CD4-positive, alpha-beta T cell (primary cell): ENCODE measurements around the gene REV1. TPM values are rescaled to one million over a fixed set of nuclear protein-coding genes. Genes with fewer than 3 reads are reported as not detected.
"Not testable (repeated sequence)": the region's sequence is repeated elsewhere in the genome, so short reads cannot be mapped to it uniquely, and the experiment has no call there.

Experiments used
- ATAC-seq: fragments of 200-7000 bp; cut with Tn5 transposase; one replicate; pipeline ENCODE4 v1.10.0; 2022; ENCODE audit warnings: mild to moderate bottlenecking; ENCODE audit not compliant: poor library complexity
- CTCF ChIA-PET: fragments of 350-600 bp; sonication (Branson Sonifier 250); formaldehyde crosslinking; loops from one replicate; lab custom pipeline; 2021; ENCODE audit warnings: antibody characterized with exemption, inconsistent platforms; lab: Charles Lee
- POLR2A ChIA-PET: fragments of 350-600 bp; sonication (Branson Sonifier 250); formaldehyde crosslinking; loops from one replicate; lab custom pipeline; 2021; ENCODE audit warnings: antibody characterized with exemption, inconsistent platforms; lab: Charles Lee
- DNase-seq, 14 experiments: peaks; one replicate each; pipeline ENCODE4 v3.0.0-alpha.2; 2013 to 2020; ENCODE audit warnings: mixed read lengths in 2 of 14
- H3K27ac ChIP-seq, 2 donors: one replicate each; pipeline versions ENCODE4 v1.5.1 to v1.7.0; 2013; ENCODE audit warnings: low read length in 2 of 2, low read depth in 1 of 2, mild to moderate bottlenecking in 1 of 2
- H3K27me3 ChIP-seq, 2 experiments: 1 replicate in 1 of 2; 2 replicates in 1 of 2; pipeline versions ENCODE4 v1.6.1 to v1.7.0; 2013; ENCODE audit warnings: low read length in 2 of 2, control low read depth in 1 of 2, mild to moderate bottlenecking in 1 of 2, moderate library complexity in 1 of 2; ENCODE audit not compliant: insufficient read depth in 2 of 2, control insufficient read depth in 1 of 2
- H3K36me3 ChIP-seq: one replicate; pipeline ENCODE4 v1.6.1; 2013; ENCODE audit warnings: low read length, control low read depth; ENCODE audit not compliant: insufficient read depth
- H3K4me1 ChIP-seq: one replicate; pipeline ENCODE4 v1.6.1; 2013; ENCODE audit warnings: low read length, control low read depth; ENCODE audit not compliant: insufficient read depth
- H3K4me3 ChIP-seq: one replicate; pipeline ENCODE4 v1.5.1; 2013; ENCODE audit warnings: mild to moderate bottlenecking, low read length, moderate library complexity
- H3K9me3 ChIP-seq, 2 experiments: 1 replicate in 1 of 2; 2 replicates in 1 of 2; pipeline versions ENCODE4 v1.6.1 to v1.7.0; 2013; ENCODE audit warnings: low read length in 2 of 2, mild to moderate bottlenecking in 2 of 2, control low read depth in 1 of 2, moderate library complexity in 1 of 2; ENCODE audit not compliant: control insufficient read depth in 1 of 2, insufficient read depth in 1 of 2
- H3K27ac Mint-ChIP-seq: one replicate; pipeline ENCODE4 v1.8.0; 2020; ENCODE audit warnings: mixed read lengths
- H3K27me3 Mint-ChIP-seq: one replicate; pipeline ENCODE4 v1.8.0; 2021; ENCODE audit warnings: mixed read lengths
- H3K36me3 Mint-ChIP-seq: one replicate; pipeline ENCODE4 v1.8.0; 2021; ENCODE audit warnings: low read depth, mixed read lengths
- H3K4me1 Mint-ChIP-seq: one replicate; pipeline ENCODE4 v1.8.0; 2021; ENCODE audit warnings: low read depth, mixed read lengths
- H3K4me3 Mint-ChIP-seq: one replicate; pipeline ENCODE4 v1.8.0; 2020; ENCODE audit warnings: mild to moderate bottlenecking, mixed read lengths
- H3K9me3 Mint-ChIP-seq: one replicate; pipeline ENCODE4 v1.8.0; 2020; ENCODE audit warnings: mixed read lengths
- CTCF ChIP-seq: fragments of 200-600 bp; IDR thresholded peaks from one replicate; pipeline ENCODE4 v1.8.0; 2022; ENCODE audit warnings: antibody characterized with exemption, mild to moderate bottlenecking
- intact Hi-C, 2 experiments: fragments of 100-400 bp; cut with DNase I in 1 of 2; cut with micrococcal nuclease in 1 of 2; formaldehyde crosslinking; loops; one replicate each; pipeline versions ENCODE4 v1.15.1 to v1.9.0; 2023 to 2025; cut with DNase I, micrococcal nuclease
- total RNA-seq, 174 experiments: library from RNA in 2 of 174; stranded (reverse) in 2 of 174; gene quantifications; one replicate each; pipeline ENCODE4 v1.2.3 and lab custom pipeline; 2021 to 2026

The REV1 gene
- total RNA-seq, 2 experiments from 2014 or later: 39.8 TPM

DNA sequence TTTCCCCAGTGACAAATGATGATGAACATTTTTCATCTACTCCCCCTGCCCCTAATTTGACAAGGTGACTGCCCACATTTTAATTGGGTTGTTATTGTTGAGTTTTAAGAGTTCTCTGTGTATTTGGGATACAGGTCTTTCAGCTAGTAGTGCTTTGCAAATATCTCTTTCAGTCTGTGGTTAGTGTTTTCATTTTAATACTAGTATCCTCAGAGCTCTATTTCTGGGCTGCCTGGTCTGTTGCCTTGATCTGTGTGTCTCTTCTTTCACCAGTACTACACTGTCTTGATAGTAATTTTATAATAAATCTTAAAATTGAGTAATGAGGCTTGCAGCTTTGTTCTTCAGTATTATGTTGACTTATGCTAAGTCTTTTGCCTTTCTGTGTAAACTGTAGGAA lies 133.0 kb downstream of the REV1 start:
- no peaks in the 10 kb centered on the region for H3K27me3 Mint-ChIP-seq
- ChIA-PET POLR2A (interaction anchor here (1.2 kb wide), 1 partner anchor 22 kb away, joined by 3 read pairs; no protein-coding TSS in a partner anchor), CTCF (interaction anchor here (1.3 to 2.6 kb wide), 2 partner anchors 20 to 24 kb away, joined by 3 to 6 read pairs; partner anchors contain the start of genes EIF5B and TXNDC9)
- Histone ChIP-seq H3K9me3 (no peaks in the 10 kb centered on the region), H3K27ac (no peak overlapping the region), H3K36me3 (peaks cover 8% of the 10 kb centered on the region), H3K4me3 (no peak overlapping the region), H3K4me1 (no peaks in the 10 kb centered on the region), H3K27me3 (no peaks in the 10 kb centered on the region)
- no peak overlapping the region for H3K27ac Mint-ChIP-seq
- no peak for ATAC-seq
- no peak overlapping the region for H3K4me3 Mint-ChIP-seq
- H3K36me3 Mint-ChIP-seq: peaks cover 24% of the 10 kb centered on the region
- H3K9me3 Mint-ChIP-seq: no peaks in the 10 kb centered on the region
- no peak for DNase-seq
- intact Hi-C loops: no loop called here
- no peak for TF ChIP-seq CTCF
- peaks cover 41% of the 10 kb centered on the region for H3K4me1 Mint-ChIP-seq

DNA sequence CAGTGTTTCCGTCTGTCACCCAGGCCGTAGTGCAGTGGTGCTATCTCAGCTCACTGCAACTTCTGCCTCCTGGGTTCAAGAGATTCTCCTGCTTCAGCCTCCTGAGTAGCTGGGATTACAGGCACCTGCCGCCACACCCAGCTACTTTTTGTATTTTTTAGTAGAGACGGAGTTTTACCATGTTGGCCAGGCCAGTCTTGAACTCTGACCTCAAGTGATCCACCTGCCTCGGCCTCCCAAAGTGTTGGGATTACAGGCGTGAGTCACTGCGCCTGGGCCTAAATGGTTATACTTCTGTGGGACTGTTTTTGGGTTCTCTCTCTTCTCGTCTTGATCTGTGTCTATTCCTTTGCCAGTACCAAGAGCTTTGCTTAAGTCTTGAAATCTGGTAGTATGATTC lies 135.0 kb downstream of the REV1 start:
- POLR2A ChIA-PET, intact Hi-C loops, DNase-seq, H3K4me3 Mint-ChIP-seq, H3K36me3 ChIP-seq, H3K4me1 ChIP-seq, H3K36me3 Mint-ChIP-seq, H3K27ac Mint-ChIP-seq, H3K27ac ChIP-seq, H3K9me3 Mint-ChIP-seq, H3K9me3 ChIP-seq, H3K27me3 Mint-ChIP-seq, H3K27me3 ChIP-seq, H3K4me3 ChIP-seq, ATAC-seq: not testable (repeated sequence)
- peaks cover 57% of the 10 kb centered on the region for H3K4me1 Mint-ChIP-seq
- CTCF ChIA-PET: interaction anchor here (0.9 kb wide), 1 partner anchor 9 kb away, joined by 3 read pairs; no protein-coding TSS in a partner anchor

DNA sequence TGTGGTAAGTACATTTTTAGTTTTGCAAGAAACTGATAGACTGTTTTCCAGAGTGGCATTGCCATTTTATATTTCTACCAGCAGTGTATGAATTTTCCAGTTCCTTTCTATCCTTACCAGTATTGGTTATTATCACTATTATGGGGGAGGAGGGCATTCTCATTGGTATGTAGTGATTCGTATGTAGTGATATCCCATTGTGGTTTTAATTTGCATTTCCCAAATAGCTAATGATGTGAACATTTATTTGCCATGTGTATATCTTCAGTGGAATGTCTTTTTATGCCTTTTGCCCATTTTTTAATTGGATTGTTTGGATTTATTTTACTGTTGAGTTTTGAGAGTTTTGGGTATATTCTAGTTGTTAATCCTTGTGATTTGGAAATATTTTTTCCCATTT lies 135.7 kb downstream of the REV1 start:
- CTCF ChIA-PET: interaction anchor here (0.9 kb wide), 1 partner anchor 10 kb away, joined by 3 read pairs; no protein-coding TSS in a partner anchor
- no peaks in the 10 kb centered on the region for H3K9me3 Mint-ChIP-seq

More for the DNA sequence above, 135.7 kb downstream of the REV1 start:
- POLR2A ChIA-PET: no interaction called here
- no peak overlapping the region for H3K4me3 Mint-ChIP-seq
- TF ChIP-seq CTCF: no peak
- Histone ChIP-seq H3K9me3 (no peaks in the 10 kb centered on the region), H3K4me1 (no peaks in the 10 kb centered on the region), H3K27me3 (no peaks in the 10 kb centered on the region), H3K4me3 (no peak overlapping the region), H3K36me3 (no peaks in the 10 kb centered on the region), H3K27ac (no peak overlapping the region)
- H3K36me3 Mint-ChIP-seq: no peaks in the 10 kb centered on the region
- intact Hi-C loops: no loop called here
- peaks cover 64% of the 10 kb centered on the region for H3K4me1 Mint-ChIP-seq
- no peak overlapping the region for H3K27ac Mint-ChIP-seq
- H3K27me3 Mint-ChIP-seq: no peaks in the 10 kb centered on the region
- DNase-seq (no peak), ATAC-seq (no peak)

Other genes starting within 250 kb of the REV1 start
- gene LYG2, start 234.4 kb downstream of the REV1 start, total RNA-seq: not detected
- 1 to 10 TPM in 1 of 2 experiments, under 1 TPM in 1; 0.71 to 1.3 TPM for gene LYG1, start 188.8 kb downstream of the REV1 start, total RNA-seq
- gene TXNDC9, start 153.7 kb downstream of the REV1 start, total RNA-seq: 1 to 10 TPM; 8.3 TPM
- 10 to 100 TPM; 27.8 to 33.2 TPM for gene EIF5B, start 152.6 kb downstream of the REV1 start, total RNA-seq